Gastrocnemius medialis (tissue), 4 donors: ENCODE measurements around the gene KLHL26. TPM values are rescaled to one million over a fixed set of nuclear protein-coding genes. Genes with fewer than 3 reads are reported as not detected.

Experiments
- ATAC-seq, 2 donors: fragments of 150-250 bp; one replicate each; pipeline ENCODE4 v1.9.1; 2016
- DNase-seq, 2 donors: peaks; one replicate each; pipeline ENCODE4 v3.0.0-alpha.2; 2019
- H3K27ac ChIP-seq, 4 donors: fragments of 200-600 bp; sonication (generic); 1 replicate in 1 of 4; 2 replicates in 3 of 4; pipeline ENCODE4 v1.5.1; 2016 to 2018; ENCODE audit warnings: mild to moderate bottlenecking in 2 of 4, moderate library complexity in 1 of 4
- H3K27me3 ChIP-seq, 3 donors: fragments of 200-600 bp; sonication (generic) in 2 of 3; 1 replicate in 1 of 3; 2 replicates in 2 of 3; pipeline versions ENCODE4 v1.5.1 to v1.6.0; 2016 to 2019; ENCODE audit warnings: mild to moderate bottlenecking in 1 of 3, moderate library complexity in 1 of 3
- H3K36me3 ChIP-seq, 2 donors: fragments of 200-600 bp; sonication (generic) in 1 of 2; one replicate each; pipeline ENCODE4 v1.5.1; 2017 to 2018
- H3K4me1 ChIP-seq, 2 donors: fragments of 200-600 bp; sonication (generic) in 1 of 2; one replicate each; pipeline ENCODE4 v1.5.1; 2016 to 2017; ENCODE audit warnings: mild to moderate bottlenecking in 2 of 2
- H3K4me3 ChIP-seq, 4 donors: fragments of 200-600 bp; sonication (generic) in 3 of 4; 1 replicate in 1 of 4; 2 replicates in 3 of 4; pipeline ENCODE4 v1.5.1; 2016 to 2019; ENCODE audit warnings: mild to moderate bottlenecking in 2 of 4
- H3K9me3 ChIP-seq, 3 donors: fragments of 200-600 bp; sonication (generic) in 2 of 3; 1 replicate in 1 of 3; 2 replicates in 2 of 3; pipeline ENCODE4 v1.5.1; 2016 to 2019
- POLR2A ChIP-seq, 2 donors: fragments of 450-650 bp; IDR thresholded peaks; one replicate each; pipeline ENCODE4 v1.6.1; 2017; ENCODE audit warnings: antibody characterized with exemption in 2 of 2, mild to moderate bottlenecking in 2 of 2, moderate library complexity in 2 of 2
- in situ Hi-C, 4 donors: fragments of 200-750 bp; cut with MboI; loops; one replicate each; pipeline versions ENCODE4 v1.15.0 to v1.8.0; 2017; ENCODE audit warnings: low sequenced_read_pairs in 4 of 4
- intact Hi-C: fragments of 100-400 bp; cut with DNase I; formaldehyde crosslinking; loops from one replicate; pipeline ENCODE4 v1.15.1; 2023; ENCODE audit warnings: low total_unique reads
- total RNA-seq, 4 donors: library from RNA; depleted of rRNA; stranded (reverse); fragments of >200 nt; gene quantifications; one replicate each; pipeline versions ENCODE4 v1.1.0 to v1.2.3, GENCODE V29; 2016
- TF ChIP-seq, protein P1 (sequence below), 5 experiments: fragments of 450-650 bp in 3 of 5; fragments of 200-600 bp in 2 of 5; sonication (generic) in 2 of 5; IDR thresholded peaks in 4 of 5; conservative IDR thresholded peaks in 1 of 5; 1 replicate in 4 of 5; 2 replicates in 1 of 5; pipeline ENCODE4 v1.5.1; 2016 to 2019; ENCODE audit warnings: antibody characterized with exemption in 5 of 5, mild to moderate bottlenecking in 3 of 5, moderate library complexity in 3 of 5

KLHL26 gene
- total RNA-seq, 4 donors from 2014 or later = 5.2 to 12.0 (median 7.3) TPM

DNA sequence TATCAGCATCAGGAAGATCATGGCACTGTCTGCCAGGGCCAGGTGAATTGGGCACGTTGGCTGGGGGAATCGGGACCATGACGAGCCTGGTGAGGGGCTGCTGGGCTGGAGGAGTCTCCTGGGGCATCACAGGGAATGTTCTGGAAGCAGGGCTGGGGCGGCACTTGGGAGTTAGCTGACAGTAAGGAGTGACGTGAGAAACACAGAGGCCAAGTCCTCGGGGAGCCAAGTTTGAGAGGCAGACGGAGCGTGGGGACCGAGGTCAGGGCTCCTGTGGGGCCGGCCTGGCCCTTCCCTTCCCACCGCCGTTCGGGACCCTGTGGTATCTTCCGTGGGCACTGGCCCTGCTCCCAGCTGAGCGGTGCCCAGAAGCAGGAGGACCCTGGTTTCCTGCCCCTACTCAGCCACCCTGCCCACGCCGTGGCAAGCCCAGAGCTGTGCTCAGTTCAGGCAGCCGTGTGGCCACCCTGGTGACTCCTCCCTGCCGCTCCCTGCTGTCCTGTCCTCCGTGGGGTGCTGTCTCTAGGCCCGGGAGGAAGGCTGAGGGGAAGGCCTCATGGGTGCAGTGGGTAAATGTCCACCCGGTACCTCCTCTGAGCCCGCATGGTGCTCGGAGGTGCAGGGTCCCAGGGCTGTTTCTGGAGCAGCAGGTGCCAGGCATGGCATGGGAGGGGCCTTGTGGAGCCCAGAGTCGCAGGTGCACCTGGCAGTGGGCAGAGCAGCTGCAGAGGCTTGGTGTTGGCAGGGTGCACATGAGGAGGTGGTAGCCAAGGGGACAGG is 71.8 kb downstream of the KLHL26 start:
- in situ Hi-C loops (no loop called here), intact Hi-C loops (no loop called here)
- Histone ChIP-seq H3K4me3 (no peak overlapping the region), H3K27ac (no peak overlapping the region), H3K9me3 (no peaks in the 10 kb centered on the region), H3K4me1 (peaks cover 3 to 4% of the 10 kb centered on the region in 2 donors), H3K36me3 (no peaks in the 10 kb centered on the region), H3K27me3 (no peaks in the 10 kb centered on the region)
- peak in 1 of 2 donors; percentile 27 for DNase-seq
- ATAC-seq = peak in 1 of 2 donors; percentile 33
- TF ChIP-seq POLR2A (IDR thresholded peaks at IDR 0.05) = no peak
- TF ChIP-seq, protein P1, sequence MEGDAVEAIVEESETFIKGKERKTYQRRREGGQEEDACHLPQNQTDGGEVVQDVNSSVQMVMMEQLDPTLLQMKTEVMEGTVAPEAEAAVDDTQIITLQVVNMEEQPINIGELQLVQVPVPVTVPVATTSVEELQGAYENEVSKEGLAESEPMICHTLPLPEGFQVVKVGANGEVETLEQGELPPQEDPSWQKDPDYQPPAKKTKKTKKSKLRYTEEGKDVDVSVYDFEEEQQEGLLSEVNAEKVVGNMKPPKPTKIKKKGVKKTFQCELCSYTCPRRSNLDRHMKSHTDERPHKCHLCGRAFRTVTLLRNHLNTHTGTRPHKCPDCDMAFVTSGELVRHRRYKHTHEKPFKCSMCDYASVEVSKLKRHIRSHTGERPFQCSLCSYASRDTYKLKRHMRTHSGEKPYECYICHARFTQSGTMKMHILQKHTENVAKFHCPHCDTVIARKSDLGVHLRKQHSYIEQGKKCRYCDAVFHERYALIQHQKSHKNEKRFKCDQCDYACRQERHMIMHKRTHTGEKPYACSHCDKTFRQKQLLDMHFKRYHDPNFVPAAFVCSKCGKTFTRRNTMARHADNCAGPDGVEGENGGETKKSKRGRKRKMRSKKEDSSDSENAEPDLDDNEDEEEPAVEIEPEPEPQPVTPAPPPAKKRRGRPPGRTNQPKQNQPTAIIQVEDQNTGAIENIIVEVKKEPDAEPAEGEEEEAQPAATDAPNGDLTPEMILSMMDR (IDR thresholded peaks at IDR 0.05 in 4 of 5, conservative IDR thresholded peaks at IDR 0.05 in 1 of 5) = no peak

- Histone ChIP-seq H3K9me3 (no peaks in the 10 kb centered on the region), H3K36me3 (no peaks in the 10 kb centered on the region), H3K27me3 (no peaks in the 10 kb centered on the region), H3K4me1 (peaks cover 6 to 9% of the 10 kb centered on the region in 2 donors), H3K27ac (no peak overlapping the region), H3K4me3 (no peak overlapping the region)
- intact Hi-C loops (no loop called here), in situ Hi-C loops (no loop called here)
- ATAC-seq = no peak
- TF ChIP-seq POLR2A (IDR thresholded peaks at IDR 0.05) = no peak
- TF ChIP-seq, protein P1 (IDR thresholded peaks at IDR 0.05 in 4 of 5, conservative IDR thresholded peaks at IDR 0.05 in 1 of 5) = no peak
- DNase-seq = no peak
Observed at GRCh38 chr19:18709546-18709945, 72.7 kb downstream of the KLHL26 start.

- Histone ChIP-seq H3K4me3 (no peak overlapping the region), H3K4me1 (peaks cover 6 to 9% of the 10 kb centered on the region in 2 donors), H3K27ac (no peak overlapping the region), H3K36me3 (no peaks in the 10 kb centered on the region), H3K27me3 (no peaks in the 10 kb centered on the region), H3K9me3 (no peaks in the 10 kb centered on the region)
- ATAC-seq (no peak), DNase-seq (no peak)
- TF ChIP-seq, protein P1 (IDR thresholded peaks at IDR 0.05 in 4 of 5, conservative IDR thresholded peaks at IDR 0.05 in 1 of 5) = no peak
- TF ChIP-seq POLR2A (IDR thresholded peaks at IDR 0.05) = no peak
- in situ Hi-C loops (no loop called here), intact Hi-C loops (no loop called here)
Observed at GRCh38 chr19:18710186-18710585, 73.4 kb downstream of the KLHL26 start.

DNA sequence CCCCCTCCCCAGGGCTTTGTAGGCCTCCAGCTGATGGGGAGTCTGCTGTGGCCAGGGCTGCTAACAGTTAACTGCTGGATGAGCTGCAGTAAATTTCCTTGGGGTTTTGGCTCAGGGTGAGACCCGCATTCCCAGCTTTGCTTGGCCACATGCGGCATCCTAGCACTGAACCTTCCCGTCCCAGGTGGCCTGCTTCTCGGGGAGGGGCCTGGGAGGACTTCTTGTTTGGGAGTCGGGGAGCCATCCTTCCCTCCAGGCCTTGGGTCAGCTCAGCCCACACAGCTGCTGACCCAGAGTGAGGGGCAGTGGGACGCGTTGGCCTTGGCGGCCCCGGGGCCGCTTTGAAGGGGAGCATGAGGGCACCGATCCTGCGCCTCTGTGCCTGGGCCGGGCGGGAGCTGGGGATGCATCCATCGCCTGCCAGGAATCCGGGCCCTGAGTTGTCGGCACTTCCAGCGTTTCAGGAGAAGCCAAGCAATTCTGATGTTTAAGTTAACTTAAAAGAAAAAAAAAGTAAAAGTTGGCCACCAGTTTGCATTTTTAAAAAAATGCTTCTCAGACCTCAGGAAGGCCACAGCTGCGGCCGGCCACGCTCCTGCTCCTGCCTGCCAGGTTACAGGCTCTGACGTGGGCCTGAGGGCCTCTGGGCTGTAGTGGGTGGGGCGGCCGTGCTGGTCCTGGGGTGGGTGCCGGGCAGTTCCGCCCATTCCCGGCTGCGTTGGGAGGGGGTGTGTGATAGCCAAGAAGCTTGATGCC is 74.3 kb downstream of the KLHL26 start:
- H3K4me1 ChIP-seq = peaks cover 6 to 9% of the 10 kb centered on the region in 2 donors
- ATAC-seq (no peak), DNase-seq (no peak)
- TF ChIP-seq, protein P1 (IDR thresholded peaks at IDR 0.05 in 4 of 5, conservative IDR thresholded peaks at IDR 0.05 in 1 of 5) = no peak
- no peak for TF ChIP-seq POLR2A (IDR thresholded peaks at IDR 0.05)
- no peak overlapping the region for H3K27ac ChIP-seq
- H3K9me3 ChIP-seq = no peaks in the 10 kb centered on the region
- no peak overlapping the region for H3K4me3 ChIP-seq
- intact Hi-C loops (no loop called here), in situ Hi-C loops (no loop called here)
- H3K36me3 ChIP-seq = no peaks in the 10 kb centered on the region
- H3K27me3 ChIP-seq = no peaks in the 10 kb centered on the region
